Activated CD4-positive, alpha-beta T cell treated with anti-CD3 and anti-CD28 coated beads, Interleukin-2, amount 50 U/mL, for 24 hours (primary cell): Measurements from ENCODE around the gene GPER1.
"Not testable (repeated sequence)": the region's sequence is repeated elsewhere in the genome, so short reads cannot be mapped to it uniquely, and the experiment has no call there.

ENCODE experiments used
- DNase-seq, 2 donors: peaks; one replicate each; pipeline ENCODE4 v3.0.0-alpha.2; 2020; ENCODE audit warnings: low read depth in 1 of 2, low spot score in 1 of 2

The GPER1 gene

DNA sequence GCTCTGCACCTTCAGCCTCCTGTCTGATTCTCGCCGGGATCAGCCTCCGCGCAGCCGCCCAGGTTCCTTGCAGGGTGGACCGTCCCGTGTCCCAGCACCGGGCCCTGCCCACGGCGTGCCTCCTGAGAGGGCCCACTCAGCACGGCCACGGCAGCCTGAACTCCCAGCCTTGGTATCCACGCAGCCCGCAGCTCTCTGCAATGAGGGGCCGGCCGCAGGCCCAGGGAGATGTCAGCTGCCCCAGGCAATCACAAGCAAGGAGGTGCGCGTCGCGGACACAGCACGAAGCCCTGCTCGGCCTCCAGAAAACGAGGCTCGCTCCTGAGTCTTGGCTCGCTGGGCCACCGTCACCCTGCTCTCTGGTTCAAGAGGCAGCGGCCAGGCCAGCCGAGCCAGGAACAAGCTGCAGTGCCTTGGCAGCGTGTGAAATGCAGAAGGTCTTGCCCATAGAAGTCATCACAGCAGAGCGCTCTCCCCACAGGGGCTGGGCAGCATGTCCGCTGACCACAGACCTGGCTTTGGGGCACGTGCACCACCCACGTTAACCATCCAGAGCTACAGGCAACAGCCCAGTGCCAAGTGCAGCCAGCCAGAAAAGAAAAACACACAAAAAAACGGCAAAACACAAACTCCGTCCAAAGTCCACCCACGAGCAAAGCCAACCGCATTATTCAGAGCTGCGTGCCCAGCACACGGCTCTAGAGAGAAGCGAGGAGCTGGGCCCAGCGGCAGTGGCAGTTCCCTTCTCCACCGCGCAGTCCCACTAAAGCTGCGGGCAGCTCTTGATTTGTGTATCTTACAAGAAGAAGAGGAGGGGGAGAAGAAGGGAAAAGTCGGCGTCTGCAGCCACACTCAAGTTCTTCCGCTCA is 13.9 kb downstream of the GPER1 start:
- DNase-seq: no peak

DNA sequence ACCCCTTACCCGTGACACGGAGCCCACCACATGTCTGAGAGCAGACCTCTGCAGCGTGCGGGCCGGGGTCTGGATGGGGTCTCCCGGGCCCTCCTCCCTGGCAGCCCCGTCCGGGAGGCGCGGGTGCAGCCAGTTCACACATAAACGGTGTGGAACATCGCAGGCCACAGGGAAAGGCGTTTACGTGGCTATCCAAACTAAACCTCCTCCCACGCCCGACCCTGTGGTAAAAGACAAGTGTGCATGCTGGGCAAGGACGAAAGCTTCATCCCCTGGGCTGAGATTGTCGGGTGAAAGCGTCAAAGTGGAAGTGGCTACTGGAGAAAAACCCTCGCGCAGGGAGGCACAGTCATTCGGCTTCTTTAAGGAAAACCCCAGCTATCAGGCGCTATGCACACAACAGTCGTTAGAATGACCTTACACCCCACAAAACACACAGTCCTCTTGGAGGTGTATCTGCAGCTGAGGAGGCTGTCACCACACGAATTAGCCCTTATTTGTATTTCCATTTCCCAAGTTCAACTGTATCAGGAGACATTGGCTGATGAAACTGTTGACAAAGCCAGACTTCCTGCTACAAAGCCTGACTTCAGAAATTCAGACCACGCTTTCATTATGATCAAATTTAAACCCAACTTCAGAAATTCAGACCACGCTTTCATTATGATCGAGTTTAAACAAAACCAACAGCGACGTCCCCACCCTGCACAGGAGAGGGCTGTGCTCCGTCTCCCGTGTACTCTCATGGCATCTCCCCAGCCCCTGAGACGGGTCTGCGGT is 15.3 kb downstream of the GPER1 start:
- DNase-seq: no peak

GRCh38 chr7:1103789-1104515 is 16.0 kb downstream of the GPER1 start:
- DNase-seq: no peak

DNA sequence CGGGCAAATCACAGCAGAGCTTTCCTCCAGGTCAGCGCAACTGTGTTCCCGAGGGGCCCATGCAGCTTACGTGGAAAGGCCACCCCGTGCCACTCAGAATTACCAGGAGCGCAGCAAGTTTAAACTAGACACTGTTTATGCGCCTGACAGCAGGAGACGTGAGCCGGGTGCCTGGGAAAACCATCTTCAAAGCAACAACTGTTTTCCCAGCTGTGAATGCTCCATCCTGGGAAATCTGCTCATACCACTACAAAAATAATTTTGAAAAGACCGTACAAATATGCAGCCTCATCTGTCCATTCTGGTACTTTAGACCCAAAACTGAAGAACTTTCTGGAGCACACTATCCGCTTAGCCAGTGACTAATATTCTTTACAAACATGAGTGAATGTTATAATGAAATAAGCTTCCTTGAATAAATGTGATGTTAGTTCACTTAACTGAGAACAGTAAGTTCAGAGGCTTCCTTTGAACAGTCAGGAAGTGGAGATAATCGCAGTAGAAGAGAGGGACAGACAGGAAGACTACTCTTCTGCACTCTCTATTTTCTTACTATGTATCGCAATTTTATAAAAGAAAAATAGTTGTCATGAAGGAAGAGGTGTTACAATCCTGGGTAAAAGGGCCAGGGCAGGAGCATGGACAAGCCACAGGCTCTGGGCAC is 16.7 kb downstream of the GPER1 start:
- DNase-seq: no peak

DNA sequence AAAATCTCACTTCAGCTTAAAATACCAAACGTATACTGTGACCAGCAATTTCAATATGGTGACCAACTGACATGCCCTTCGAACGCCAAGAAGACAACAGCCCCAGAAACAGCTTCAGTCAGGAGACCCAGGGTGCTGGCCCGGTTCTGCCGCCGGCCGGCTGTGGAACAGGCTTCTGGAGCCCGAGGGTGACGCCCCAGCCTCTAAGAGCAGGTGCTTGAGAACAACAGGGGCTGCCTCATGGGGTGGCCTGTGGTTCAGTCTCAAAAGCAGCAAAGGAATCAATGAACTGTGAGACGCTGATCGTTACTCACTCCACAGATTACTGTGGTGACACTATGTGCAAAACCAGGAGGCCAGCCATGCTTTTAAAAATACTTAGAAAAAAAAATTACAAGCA is 17.3 kb downstream of the GPER1 start:
- DNase-seq: no peak

DNA sequence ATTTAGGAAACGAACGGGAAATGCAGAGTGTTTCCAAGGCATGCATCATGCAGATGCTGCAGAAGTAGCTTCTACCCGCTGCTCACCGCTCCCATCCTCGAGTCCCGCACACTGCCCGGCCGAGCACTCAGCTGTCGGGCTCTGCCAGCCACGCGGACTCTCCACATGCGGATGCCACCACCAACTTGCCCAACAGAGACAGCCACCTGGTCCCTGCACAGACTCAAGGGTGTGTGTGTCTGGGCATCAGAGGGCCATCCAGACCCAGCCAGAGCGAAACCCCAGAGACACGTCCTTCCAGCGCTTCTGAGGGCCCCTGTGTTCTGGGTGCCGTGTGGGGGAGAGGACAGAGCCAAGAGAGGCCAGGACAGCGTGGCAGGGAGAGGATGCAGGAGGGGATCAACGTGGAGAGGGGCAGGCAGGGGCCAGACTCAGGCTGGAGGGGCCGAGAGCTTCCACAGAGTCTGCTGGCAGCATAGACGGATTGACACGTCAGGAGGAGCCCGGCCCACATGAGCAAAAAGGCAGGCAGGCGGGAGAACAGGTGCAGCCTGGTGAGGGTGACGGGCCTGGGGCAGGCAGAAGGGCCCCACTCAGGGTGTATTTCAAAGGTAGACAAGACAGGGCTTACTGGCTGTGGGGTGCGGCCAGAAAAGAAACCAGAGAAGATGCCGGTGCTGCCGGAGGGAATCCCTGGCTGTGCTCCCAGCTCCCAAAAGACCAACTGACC is 18.3 kb downstream of the GPER1 start:
- no peak for DNase-seq

- DNase-seq: no peak
Measured at GRCh38 chr7:1106793-1107421, 19.0 kb downstream of the GPER1 start.

GRCh38 chr7:1108264-1108920 is 20.5 kb downstream of the GPER1 start:
- no peak for DNase-seq

GRCh38 chr7:1109581-1110310 is 21.8 kb downstream of the GPER1 start:
- DNase-seq: no peak

DNA sequence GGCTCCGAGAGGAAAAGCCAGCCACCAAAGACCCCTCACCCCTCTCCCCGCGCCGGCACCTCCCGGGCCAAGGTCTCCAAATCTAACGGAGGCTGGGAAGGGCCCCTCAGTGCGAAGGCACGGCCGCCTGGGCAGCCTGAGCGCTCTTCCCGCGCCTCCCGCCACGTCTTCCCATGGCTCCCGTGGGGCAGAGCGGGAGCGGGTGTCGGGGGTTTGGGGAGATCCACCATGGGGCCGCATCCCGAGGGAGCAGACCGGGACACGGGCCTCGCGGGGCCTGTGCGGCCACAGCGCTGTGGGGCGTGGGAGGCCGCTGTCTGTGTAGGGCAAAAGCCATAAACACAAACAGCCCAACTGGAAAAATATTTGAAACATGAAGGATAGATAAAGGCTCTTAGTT is 22.4 kb downstream of the GPER1 start:
- no peak for DNase-seq

DNA sequence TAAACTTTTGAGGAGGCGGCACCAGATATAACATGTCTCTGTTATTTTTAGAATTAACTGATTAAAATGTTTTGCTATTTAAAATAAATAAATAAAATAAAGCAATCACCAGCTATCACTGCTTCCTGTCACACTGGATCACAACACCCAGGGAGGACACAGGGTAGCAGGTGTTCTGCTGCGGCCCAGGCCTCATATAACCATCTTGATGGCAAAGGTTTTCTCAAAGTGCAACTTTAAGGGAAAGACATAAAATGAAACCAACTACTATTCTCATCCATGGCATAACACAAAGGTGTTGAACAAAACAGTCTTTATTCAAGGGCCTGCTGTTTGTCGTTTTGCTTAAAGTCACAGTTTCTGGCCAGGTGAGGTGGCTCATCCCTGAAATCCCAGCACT is 23.2 kb downstream of the GPER1 start:
- DNase-seq: no peak

- DNase-seq: no peak
Measured at GRCh38 chr7:1112109-1112508, 24.2 kb downstream of the GPER1 start.

GRCh38 chr7:1112625-1113547 is 25.0 kb downstream of the GPER1 start:
- no peak for DNase-seq

GRCh38 chr7:1113548-1113885 is 25.6 kb downstream of the GPER1 start:
- DNase-seq: no peak

DNA sequence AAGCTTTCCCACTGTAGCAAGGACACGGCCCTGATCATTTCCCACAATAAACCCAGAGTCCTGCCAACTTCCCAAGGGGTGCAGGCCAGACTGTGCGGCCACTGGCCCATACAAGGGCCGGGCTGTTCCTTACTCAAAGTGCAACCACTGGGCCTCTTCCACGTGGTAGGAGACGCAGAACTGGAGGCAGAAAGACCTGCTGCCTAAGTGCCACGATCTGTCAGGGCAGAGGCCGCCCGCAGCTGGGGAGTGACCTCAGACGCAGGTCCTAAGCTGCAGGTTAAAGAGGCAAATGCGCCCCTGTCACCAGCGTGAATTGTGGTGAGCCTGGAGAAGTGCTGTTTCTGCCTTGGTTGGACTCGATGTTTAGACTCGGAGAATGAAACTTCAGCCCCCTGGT is 26.2 kb downstream of the GPER1 start:
- no peak for DNase-seq

GRCh38 chr7:1114505-1114904 is 26.6 kb downstream of the GPER1 start:
- DNase-seq: no peak

GRCh38 chr7:1115171-1116045 is 27.5 kb downstream of the GPER1 start:
- DNase-seq: not testable (repeated sequence)
